Skeletal muscle cell (primary cell): Measurements from ENCODE around the gene ALG14.
A peak's percentile ranks its signal among the peaks of the same experiment; 100 is the strongest.
"Not testable (repeated sequence)": the region's sequence is repeated elsewhere in the genome, so short reads cannot be mapped to it uniquely, and the experiment has no call there.

Experiments used
- DNase-seq: peaks from one replicate; pipeline ENCODE4 v3.0.0-alpha.2; 2010; ENCODE audit warnings: low read depth
- H3K4me3 ChIP-seq: 2 replicates; pipeline ENCODE4 v1.5.1; 2011; ENCODE audit warnings: low read depth, mild to moderate bottlenecking, control low read depth, low read length, moderate library complexity

Gene ALG14

DNA sequence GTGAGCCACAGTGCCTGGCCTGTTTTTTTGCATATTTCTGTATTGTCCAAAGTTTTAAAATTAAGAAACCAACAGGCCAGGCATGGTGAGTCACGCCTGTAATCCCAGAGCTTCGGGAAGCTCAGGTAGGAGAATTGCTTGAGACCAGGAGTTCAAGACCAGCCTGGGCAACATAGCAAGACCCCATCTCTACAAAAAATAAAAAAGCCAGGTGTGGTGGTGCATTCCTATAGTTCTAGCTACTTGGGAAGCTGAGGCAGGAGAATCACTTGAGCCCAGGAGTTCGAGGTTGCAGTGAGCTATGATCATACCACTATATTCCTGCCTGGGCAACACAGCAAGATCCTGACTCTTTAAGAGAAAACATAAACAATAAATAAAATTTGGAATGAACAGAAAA lies 25.1 kb downstream of the ALG14 start:
- DNase-seq, H3K4me3 ChIP-seq: not testable (repeated sequence)

DNA sequence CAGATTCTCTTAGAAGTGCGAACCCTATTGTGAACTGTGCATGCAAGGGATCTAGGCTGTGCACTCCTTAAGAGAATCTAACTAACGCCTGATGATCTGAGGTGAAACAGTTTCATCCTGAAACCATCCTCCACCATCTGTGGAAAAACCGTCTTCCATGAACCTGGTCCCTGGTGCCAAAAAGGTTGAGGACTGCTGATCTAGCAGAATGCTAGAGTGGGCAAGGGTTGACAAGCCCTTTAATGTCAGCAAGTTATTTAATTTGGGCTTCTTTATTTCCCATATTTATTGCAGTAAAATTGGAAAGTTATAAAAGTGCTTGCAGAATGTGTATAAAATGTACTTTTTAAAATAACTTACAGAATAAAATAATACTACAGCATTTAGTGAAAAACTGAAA lies 26.4 kb downstream of the ALG14 start:
- H3K4me3 ChIP-seq = no peak overlapping the region
- no peak for DNase-seq

DNA sequence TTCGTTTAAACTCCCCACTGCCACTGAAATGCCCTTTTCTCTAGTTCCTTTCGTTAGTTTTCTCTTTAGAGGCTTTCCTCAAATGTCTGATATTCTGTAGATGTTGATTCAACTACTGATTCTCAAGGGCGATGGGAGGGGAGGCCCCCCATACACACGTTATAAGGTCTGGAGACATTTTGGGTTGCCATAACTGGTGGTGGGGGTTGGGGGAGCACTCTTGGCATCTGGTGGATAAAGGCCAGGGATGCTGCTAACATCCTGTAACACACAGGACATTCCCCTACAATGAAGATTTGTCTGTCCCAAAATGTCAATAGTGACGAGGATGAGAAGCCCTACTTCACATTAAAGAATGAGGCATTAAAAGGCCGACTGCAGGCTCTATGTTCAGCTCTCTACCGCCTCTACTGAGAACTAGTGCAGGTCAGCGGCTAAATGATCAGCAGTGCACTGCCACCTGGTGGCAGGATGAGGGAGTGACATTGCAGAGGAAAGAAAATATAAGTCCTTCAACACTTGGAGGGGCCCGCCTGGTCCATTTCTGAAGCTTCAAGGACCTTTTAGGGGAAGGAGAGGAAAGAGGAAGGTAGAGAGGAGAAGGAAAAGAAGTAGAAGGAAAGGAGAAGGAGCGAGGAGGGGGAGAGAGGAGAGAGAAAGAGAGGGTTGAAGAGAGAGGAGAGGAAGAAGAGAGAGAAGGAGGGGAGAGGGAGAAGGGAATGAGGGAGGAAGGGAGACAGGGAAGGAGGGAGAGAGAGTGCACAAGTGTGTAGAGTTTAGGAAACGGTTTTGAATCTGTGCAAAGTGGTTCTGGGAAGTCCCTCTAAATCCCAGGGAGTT lies 29.4 kb downstream of the ALG14 start:
- DNase-seq = peak; percentile 51
- no peak overlapping the region for H3K4me3 ChIP-seq

DNA sequence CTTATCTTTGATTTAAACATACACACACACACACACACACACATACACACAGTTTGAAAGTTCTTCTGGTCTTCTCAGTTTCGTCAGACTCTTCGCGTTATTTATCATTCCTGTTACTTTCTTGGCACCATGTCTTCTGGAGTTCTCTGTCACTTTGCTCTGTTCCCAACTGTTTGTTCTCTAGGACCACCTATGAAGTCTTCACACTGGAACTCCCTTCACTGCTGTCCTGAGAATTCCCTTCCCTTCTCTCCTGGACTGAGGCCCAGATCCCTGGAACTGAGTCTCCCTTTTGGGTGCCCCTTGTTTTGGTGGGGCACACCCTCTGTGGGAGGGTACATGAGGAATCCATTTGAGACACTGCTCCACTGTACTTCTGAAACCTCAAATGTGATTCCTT lies 30.5 kb downstream of the ALG14 start:
- no peak for DNase-seq
- H3K4me3 ChIP-seq = no peak overlapping the region

DNA sequence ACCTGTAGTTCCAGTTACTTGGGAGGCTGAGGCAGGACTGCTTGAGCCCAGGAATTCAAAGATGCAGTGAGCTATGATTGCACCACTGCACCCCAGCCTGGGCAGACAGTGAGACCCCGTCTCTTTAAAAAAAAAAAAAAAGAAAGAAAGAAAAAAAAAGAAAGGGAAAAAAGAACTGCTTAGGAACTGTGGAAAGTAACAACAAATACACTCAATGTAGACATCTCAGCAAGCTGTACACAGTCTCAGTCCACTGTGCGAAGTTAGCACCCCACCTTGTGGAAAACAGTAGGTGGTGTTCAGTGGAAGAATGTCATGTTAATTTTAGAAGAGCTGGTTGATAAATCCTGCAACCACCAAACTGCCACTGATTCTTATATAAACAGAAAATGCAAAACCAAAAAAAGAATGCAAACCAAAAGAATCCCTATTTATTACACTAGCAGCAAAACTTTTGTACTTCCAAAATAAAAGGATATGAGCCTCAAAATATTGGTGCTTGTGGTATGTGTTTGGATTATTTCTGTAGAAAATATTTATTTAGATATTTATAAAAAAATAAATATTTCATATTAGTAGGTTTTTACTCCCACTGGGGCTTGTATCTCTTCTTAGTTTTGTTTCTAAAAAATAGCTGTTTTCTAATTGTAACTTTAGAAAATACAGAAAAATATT lies 31.1 kb downstream of the ALG14 start:
- no peak overlapping the region for H3K4me3 ChIP-seq
- peak; percentile 70 for DNase-seq

GRCh38 chr1:95040032-95040525 lies 32.7 kb downstream of the ALG14 start:
- no peak for DNase-seq
- no peak overlapping the region for H3K4me3 ChIP-seq

- no peak overlapping the region for H3K4me3 ChIP-seq
- no peak for DNase-seq
Measured at GRCh38 chr1:95039360-95040031, 33.3 kb downstream of the ALG14 start.

GRCh38 chr1:95035536-95035935 lies 37.2 kb downstream of the ALG14 start:
- H3K4me3 ChIP-seq = no peak overlapping the region
- peak; percentile 82 for DNase-seq

- no peak for DNase-seq
- no peak overlapping the region for H3K4me3 ChIP-seq
Measured at GRCh38 chr1:95034506-95034905, 38.2 kb downstream of the ALG14 start.

GRCh38 chr1:95033843-95034242 lies 38.9 kb downstream of the ALG14 start:
- no peak overlapping the region for H3K4me3 ChIP-seq
- DNase-seq = no peak

- no peak for DNase-seq
- H3K4me3 ChIP-seq = no peak overlapping the region
Measured at GRCh38 chr1:95029532-95029931, 43.2 kb downstream of the ALG14 start.

DNA sequence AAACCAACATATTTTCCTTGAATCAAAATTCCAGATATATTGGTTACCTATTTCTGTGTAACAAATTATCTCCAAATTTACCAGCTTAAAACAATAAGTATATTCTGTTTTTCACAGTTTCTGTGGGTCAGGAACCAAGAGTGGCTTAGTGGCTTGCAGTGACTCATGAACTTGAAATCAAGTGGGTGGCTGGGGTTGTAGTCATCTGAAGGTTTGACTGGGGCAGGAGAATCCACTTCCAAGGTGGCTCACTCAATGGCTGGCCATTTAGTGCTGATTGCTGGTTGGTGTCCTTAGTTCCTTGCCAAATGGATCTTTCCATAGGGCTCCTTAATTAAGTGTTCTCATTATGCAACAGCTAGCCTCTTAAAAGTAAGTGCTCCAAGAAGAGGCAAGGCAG lies 43.8 kb downstream of the ALG14 start:
- no peak for DNase-seq
- no peak overlapping the region for H3K4me3 ChIP-seq

DNA sequence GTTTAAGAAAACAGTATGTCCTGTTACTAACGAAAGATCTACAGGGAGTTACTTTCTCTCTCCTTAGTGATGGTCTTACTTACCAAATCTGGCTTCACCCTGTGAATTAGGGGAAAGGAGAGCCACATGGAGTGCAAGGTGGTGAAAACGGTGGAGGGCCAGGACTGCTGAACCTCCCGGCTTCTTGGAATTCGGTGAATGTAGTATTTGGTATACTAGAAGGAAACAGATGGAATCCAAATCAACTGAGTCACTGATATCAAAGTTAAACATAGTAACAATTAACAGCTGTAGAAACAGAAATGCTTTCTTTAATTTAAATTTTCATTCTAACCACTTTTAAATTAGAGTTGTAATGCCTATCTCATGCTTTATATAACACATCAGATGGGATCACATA lies 45.7 kb downstream of the ALG14 start:
- no peak overlapping the region for H3K4me3 ChIP-seq
- DNase-seq = no peak

GRCh38 chr1:95023399-95024043 lies 49.2 kb downstream of the ALG14 start:
- no peak overlapping the region for H3K4me3 ChIP-seq
- DNase-seq = peak; percentile 77

GRCh38 chr1:95022644-95022926 lies 50.2 kb downstream of the ALG14 start:
- no peak for DNase-seq
- H3K4me3 ChIP-seq = no peak overlapping the region

DNA sequence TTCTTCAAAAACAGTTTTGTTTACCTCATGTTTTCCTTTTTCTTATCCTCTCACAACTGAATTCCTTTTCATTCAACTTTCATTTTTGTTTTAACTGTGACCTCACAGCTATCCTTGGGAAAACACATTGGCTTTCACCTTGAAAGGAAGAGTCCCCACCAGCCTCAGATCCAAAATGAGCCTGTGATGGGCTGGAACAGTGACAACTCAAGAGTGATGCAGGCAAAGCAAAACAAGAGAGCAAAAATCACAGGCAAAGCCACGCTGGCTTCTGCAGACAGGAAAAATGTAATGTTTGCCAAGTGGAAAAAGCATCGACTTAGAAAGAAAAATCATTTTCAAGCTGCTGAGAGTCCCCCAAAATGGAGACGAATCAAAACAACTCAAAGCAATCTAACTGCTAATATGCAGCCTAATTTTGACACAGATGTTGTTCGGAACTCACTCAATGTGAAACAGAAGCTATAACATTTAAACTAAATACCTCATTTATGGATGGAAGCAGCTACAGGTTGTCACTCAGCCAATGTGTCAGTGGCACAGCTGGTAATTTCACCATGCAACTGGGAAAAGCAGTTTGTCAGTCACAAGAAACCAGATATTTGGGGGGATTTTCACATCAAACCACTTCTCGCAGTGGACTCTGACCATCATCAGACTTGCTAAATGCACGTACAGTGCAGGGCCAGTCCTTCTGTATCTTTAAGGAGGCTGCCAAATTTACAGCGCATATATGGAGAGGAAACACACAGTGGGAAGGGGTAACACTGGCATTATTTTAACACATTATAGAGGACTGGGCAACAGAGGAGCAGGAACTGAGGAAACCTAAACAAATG lies 50.7 kb downstream of the ALG14 start:
- H3K4me3 ChIP-seq = peak overlapping the region; percentile 11
- DNase-seq = no peak

DNA sequence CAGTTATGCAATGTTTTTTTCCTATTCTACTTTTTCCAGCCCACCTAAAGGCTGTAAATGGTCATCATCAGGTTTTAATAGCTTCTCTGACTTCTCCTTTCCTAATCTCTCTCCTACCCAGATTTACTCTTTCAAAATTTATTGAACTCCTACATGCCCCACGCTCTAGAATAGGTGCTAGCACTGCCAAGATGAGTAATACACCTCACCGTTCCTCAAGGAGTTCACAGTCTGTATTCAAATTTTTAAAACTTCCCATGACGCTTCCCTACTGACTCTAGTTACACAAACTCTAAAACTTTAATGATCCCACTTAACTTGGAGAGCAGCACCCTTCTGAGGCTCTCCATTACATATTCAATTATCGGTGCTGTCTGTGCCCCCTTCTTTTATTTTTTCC lies 51.6 kb downstream of the ALG14 start:
- no peak for DNase-seq
- no peak overlapping the region for H3K4me3 ChIP-seq

GRCh38 chr1:95019466-95019865 lies 53.3 kb downstream of the ALG14 start:
- not testable (repeated sequence) for H3K4me3 ChIP-seq, DNase-seq
